DND-41 (cell line): Measurements from ENCODE around the gene ABCC9.

Experiments used
- CTCF ChIP-seq: IDR thresholded peaks from 2 replicates; pipeline ENCODE4 v1.5.1; 2012; ENCODE audit warnings: borderline replicate concordance, low read length, moderate library complexity, mild to moderate bottlenecking; ENCODE audit not compliant: poor library complexity, severe bottlenecking; ENCODE audit errors: extremely low read depth
- EZH2 ChIP-seq: IDR thresholded peaks from 3 replicates; pipeline ENCODE4 v1.6.1; 2012; ENCODE audit warnings: borderline replicate concordance, low read depth, mild to moderate bottlenecking, moderate library complexity, low read length, inconsistent platforms; ENCODE audit not compliant: severe bottlenecking

- TF ChIP-seq CTCF: no peak
- no peak for TF ChIP-seq EZH2
These were observed 177.2 kb downstream of the ABCC9 start for GRCh38 chr12:21764065-21764464.
